HepG2 (cell line): ENCODE measurements around the gene DOCK2. TPM values are rescaled to one million over a fixed set of nuclear protein-coding genes. Genes with fewer than 3 reads are reported as not detected.

Source experiments
- MAFF ChIP-seq: IDR thresholded peaks from 2 replicates; pipeline ENCODE4 v1.6.1; 2011; ENCODE audit warnings: low read depth, low read length, improper control_type of control experiment
- RBM22 ChIP-seq: fragments of 200-400 bp; formaldehyde crosslinking; optimal IDR thresholded peaks from 2 replicates; pipeline ENCODE3; 2017; ENCODE audit warnings: mild to moderate bottlenecking, low read length, moderate library complexity
- TEAD2 ChIP-seq: sonication (generic); formaldehyde crosslinking; IDR thresholded peaks from 2 replicates; pipeline ENCODE4 v1.9.0; 2021; ENCODE audit warnings: missing genetic modification reagents
- ZNF296 ChIP-seq: sonication (generic); formaldehyde crosslinking; conservative IDR thresholded peaks from 2 replicates; pipeline ENCODE4 v1.5.0; 2020; ENCODE audit warnings: mild to moderate bottlenecking, missing genetic modification reagents
- ZNF598 ChIP-seq: sonication (generic); formaldehyde crosslinking; IDR thresholded peaks from 2 replicates; pipeline ENCODE4 v1.5.1; 2020; ENCODE audit warnings: mild to moderate bottlenecking, missing genetic modification reagents, borderline replicate concordance
- polyA plus RNA-seq, 8 experiments: library from polyadenylated mRNA; depleted of rRNA in 3 of 8; stranded (reverse) in 7 of 8; unstranded in 1 of 8; fragments of >200 nt; fragmentation: Illumina TruSeq in 4 of 8; extraction: Trizol in 4 of 8; gene quantifications; 2 replicates each; pipeline versions ENCODE4 v1.2.1 to v1.2.3, GENCODE V29; 2011 to 2016; ENCODE audit warnings: low read depth in 4 of 8, missing spikeins in 1 of 8, mixed read lengths in 1 of 8; ENCODE audit not compliant: insufficient read depth in 1 of 8
- total RNA-seq, 5 experiments: library from RNA; depleted of rRNA; stranded (reverse); fragments of >200 nt; fragmentation: Illumina TruSeq; extraction: Trizol; gene quantifications; 2 replicates each; pipeline ENCODE4 v1.2.3, GENCODE V29; 2016; ENCODE audit warnings: low read depth in 1 of 5
- TF ChIP-seq, protein P1 (sequence below): sonication (generic); formaldehyde crosslinking; IDR thresholded peaks from 2 replicates; pipeline ENCODE4 v1.4.0; 2020; ENCODE audit warnings: mild to moderate bottlenecking, missing genetic modification reagents
- TF ChIP-seq, protein P2 (sequence below): sonication (generic); formaldehyde crosslinking; IDR thresholded peaks from 2 replicates; pipeline ENCODE4 v1.4.0; 2020; ENCODE audit warnings: missing genetic modification reagents, mild to moderate bottlenecking, borderline replicate concordance
- TF ChIP-seq, protein P3 (sequence below): sonication (generic); formaldehyde crosslinking; IDR thresholded peaks from 2 replicates; pipeline ENCODE4; 2020; ENCODE audit warnings: missing genetic modification reagents, mild to moderate bottlenecking, borderline replicate concordance

Gene DOCK2
- total and polyA plus RNA-seq, 2 of the 13 experiments (the other 11 are each of a cell fraction or from before 2014, with no cell fraction given) = not detected

DNA sequence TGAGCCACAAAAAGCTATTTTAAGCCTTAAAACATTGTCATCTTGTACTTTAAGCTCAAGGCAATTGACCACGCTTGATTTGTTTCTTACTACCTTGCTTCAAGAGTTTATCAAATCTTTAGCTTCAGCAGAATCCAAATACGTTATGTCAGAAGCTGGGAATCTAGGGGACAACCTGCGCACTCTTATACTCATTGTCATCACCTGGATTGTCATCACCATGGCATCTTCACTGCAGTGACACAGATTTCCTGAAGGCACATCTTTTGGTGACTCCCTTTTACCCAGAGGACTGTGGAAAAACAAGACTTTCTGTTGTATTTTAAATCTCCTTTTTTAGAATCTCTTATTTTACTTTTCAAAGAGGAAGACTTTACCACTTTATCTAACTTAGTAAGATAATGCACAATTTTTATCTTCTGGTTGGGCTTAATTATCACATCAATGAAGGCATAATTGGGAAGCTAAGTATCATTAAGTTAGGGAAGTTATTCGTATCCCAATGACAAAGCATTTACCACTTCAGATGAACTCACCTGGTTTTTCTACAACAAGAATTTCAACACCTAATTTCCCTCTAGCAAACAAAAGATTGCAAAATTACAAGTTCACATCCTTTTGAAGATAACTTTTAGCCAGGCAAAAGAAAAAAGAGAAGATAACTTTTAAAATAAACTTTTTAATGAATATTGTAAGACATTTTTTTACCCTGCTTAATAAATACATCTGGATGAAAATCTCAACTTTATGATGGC lies 162.0 kb downstream of the DOCK2 start (continued):
- TF ChIP-seq, protein P1, sequence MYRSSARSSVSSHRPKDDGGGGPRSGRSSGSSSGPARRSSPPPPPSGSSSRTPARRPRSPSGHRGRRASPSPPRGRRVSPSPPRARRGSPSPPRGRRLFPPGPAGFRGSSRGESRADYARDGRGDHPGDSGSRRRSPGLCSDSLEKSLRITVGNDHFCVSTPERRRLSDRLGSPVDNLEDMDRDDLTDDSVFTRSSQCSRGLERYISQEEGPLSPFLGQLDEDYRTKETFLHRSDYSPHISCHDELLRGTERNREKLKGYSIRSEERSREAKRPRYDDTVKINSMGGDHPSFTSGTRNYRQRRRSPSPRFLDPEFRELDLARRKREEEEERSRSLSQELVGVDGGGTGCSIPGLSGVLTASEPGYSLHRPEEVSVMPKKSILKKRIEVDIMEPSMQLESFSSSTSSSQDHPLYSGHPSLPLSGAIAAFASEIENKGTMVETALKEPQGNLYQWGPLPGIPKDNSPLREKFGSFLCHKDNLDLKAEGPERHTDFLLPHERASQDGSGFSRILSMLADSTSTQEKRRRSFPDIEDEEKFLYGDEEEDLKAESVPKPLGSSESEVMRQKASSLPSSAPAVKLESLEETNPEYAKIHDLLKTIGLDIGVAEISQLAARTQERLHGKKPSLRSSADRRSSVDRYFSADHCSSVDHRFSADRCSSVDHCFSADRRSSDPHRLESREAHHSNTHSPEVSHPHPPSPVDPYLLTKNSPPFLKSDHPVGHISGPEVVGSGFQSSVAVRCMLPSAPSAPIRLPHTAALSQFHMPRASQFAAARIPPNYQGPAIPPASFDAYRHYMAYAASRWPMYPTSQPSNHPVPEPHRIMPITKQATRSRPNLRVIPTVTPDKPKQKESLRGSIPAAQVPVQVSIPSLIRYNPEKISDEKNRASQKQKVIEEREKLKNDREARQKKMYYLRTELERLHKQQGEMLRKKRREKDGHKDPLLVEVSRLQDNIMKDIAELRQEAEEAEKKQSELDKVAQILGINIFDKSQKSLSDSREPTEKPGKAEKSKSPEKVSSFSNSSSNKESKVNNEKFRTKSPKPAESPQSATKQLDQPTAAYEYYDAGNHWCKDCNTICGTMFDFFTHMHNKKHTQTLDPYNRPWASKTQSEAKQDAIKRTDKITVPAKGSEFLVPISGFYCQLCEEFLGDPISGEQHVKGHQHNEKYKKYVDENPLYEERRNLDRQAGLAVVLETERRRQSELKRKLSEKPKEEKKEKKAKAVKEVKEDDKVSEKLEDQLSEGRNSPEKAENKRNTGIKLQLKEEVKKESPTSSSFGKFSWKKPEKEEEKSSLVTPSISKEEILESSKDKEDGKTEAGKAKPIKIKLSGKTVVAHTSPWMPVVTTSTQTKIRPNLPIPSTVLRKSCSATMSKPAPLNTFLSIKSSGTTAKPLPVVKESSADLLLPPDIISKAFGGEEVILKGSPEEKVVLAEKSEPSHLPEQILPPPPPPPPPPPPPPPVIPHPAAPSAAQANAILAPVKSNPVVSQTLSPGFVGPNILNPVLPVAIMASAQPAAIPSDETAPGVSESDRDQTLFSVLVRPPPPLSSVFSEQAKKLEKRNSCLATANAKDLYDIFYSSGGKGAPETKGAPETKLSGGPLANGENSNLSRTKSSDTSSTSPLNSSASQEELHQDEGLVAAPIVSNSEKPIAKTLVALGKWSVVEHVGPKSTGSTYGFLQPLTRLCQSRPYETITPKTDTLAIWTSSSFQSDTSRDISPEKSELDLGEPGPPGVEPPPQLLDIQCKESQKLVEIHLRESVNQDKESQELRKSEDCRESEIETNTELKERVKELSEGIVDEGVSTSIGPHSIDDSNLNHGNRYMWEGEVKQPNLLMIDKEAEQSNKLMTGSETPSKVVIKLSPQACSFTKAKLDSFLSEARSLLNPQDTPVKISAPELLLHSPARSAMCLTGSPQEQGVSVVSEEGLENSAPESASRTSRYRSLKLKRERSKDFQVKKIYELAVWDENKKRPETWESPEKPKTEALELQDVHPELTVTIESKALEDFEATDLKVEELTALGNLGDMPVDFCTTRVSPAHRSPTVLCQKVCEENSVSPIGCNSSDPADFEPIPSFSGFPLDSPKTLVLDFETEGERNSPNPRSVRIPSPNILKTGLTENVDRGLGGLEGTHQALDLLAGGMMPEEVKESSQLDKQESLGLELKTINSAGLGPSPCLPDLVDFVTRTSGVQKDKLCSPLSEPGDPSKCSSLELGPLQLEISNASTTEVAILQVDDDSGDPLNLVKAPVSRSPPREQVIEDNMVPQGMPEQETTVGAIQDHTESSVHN = no peak
- TF ChIP-seq TEAD2 = no peak
- no peak for TF ChIP-seq ZNF598 (CRISPR knock-in tag)
- no peak for TF ChIP-seq MAFF
- no peak for TF ChIP-seq ZNF296
- TF ChIP-seq RBM22 = no peak
- TF ChIP-seq, protein P2, sequence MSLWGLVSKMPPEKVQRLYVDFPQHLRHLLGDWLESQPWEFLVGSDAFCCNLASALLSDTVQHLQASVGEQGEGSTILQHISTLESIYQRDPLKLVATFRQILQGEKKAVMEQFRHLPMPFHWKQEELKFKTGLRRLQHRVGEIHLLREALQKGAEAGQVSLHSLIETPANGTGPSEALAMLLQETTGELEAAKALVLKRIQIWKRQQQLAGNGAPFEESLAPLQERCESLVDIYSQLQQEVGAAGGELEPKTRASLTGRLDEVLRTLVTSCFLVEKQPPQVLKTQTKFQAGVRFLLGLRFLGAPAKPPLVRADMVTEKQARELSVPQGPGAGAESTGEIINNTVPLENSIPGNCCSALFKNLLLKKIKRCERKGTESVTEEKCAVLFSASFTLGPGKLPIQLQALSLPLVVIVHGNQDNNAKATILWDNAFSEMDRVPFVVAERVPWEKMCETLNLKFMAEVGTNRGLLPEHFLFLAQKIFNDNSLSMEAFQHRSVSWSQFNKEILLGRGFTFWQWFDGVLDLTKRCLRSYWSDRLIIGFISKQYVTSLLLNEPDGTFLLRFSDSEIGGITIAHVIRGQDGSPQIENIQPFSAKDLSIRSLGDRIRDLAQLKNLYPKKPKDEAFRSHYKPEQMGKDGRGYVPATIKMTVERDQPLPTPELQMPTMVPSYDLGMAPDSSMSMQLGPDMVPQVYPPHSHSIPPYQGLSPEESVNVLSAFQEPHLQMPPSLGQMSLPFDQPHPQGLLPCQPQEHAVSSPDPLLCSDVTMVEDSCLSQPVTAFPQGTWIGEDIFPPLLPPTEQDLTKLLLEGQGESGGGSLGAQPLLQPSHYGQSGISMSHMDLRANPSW (CRISPR knock-in tag) = no peak
- TF ChIP-seq, protein P3, sequence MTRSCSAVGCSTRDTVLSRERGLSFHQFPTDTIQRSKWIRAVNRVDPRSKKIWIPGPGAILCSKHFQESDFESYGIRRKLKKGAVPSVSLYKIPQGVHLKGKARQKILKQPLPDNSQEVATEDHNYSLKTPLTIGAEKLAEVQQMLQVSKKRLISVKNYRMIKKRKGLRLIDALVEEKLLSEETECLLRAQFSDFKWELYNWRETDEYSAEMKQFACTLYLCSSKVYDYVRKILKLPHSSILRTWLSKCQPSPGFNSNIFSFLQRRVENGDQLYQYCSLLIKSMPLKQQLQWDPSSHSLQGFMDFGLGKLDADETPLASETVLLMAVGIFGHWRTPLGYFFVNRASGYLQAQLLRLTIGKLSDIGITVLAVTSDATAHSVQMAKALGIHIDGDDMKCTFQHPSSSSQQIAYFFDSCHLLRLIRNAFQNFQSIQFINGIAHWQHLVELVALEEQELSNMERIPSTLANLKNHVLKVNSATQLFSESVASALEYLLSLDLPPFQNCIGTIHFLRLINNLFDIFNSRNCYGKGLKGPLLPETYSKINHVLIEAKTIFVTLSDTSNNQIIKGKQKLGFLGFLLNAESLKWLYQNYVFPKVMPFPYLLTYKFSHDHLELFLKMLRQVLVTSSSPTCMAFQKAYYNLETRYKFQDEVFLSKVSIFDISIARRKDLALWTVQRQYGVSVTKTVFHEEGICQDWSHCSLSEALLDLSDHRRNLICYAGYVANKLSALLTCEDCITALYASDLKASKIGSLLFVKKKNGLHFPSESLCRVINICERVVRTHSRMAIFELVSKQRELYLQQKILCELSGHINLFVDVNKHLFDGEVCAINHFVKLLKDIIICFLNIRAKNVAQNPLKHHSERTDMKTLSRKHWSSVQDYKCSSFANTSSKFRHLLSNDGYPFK = no peak
